Kidney epithelial cell (primary cell): ENCODE results near the gene CDHR2. TPM values are rescaled to one million over a fixed set of nuclear protein-coding genes. Genes with fewer than 3 reads are reported as not detected.
"Not testable (repeated sequence)": the region's sequence is repeated elsewhere in the genome, so short reads cannot be mapped to it uniquely, and the experiment has no call there.

Source experiments
- DNase-seq: peaks from one replicate; pipeline ENCODE4 v3.0.0-alpha.2; 2010; ENCODE audit warnings: low read depth
- H3K27me3 ChIP-seq: 2 replicates; pipeline ENCODE4 v1.6.0; 2011; ENCODE audit warnings: low read length; ENCODE audit not compliant: control insufficient read depth, insufficient read depth
- H3K36me3 ChIP-seq: 2 replicates; pipeline ENCODE4 v1.5.1; 2011; ENCODE audit warnings: low read length; ENCODE audit not compliant: control insufficient read depth, insufficient read depth
- H3K4me3 ChIP-seq: 2 replicates; pipeline ENCODE4 v1.5.1; 2011; ENCODE audit warnings: low read depth, mild to moderate bottlenecking, control low read depth, low read length
- total RNA-seq: library from RNA; depleted of rRNA; stranded (reverse); fragments of >200 nt; gene quantifications from 2 replicates; pipeline ENCODE4 v1.2.3, GENCODE V29; 2015
- TF ChIP-seq, protein P1 (sequence below): IDR thresholded peaks from 2 replicates; pipeline ENCODE4 v1.5.1; 2011; ENCODE audit warnings: mild to moderate bottlenecking, moderate library complexity, low read length, control low read depth, inconsistent platforms; ENCODE audit not compliant: insufficient read depth, poor library complexity, severe bottlenecking

Gene CDHR2
- total RNA-seq, 1 donor from 2014 or later, result 0.08 TPM

DNA sequence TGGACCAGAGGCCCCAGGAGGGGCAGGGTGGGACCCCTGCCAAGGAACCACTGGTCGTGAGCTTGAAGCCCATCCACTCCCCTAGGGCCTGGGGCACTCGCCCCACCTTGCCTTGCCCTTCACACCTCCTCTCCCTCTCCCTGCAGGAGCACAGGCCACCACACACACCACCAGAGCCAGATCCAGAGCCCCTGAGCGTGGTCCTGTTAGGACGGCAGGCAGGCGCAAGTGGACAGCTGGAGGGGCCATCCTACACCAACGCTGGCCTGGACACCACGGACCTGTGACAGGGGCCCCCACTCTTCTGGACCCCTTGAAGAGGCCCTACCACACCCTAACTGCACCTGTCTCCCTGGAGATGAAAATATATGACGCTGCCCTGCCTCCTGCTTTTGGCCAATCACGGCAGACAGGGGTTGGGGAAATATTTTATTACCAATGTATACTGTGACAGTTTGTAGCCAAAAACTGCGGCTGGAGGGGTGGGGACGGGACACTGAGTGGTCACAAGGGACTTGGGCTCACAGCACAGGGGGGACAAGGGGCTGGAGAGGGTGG lies 46.3 kb downstream of the CDHR2 start:
- TF ChIP-seq, protein P1, sequence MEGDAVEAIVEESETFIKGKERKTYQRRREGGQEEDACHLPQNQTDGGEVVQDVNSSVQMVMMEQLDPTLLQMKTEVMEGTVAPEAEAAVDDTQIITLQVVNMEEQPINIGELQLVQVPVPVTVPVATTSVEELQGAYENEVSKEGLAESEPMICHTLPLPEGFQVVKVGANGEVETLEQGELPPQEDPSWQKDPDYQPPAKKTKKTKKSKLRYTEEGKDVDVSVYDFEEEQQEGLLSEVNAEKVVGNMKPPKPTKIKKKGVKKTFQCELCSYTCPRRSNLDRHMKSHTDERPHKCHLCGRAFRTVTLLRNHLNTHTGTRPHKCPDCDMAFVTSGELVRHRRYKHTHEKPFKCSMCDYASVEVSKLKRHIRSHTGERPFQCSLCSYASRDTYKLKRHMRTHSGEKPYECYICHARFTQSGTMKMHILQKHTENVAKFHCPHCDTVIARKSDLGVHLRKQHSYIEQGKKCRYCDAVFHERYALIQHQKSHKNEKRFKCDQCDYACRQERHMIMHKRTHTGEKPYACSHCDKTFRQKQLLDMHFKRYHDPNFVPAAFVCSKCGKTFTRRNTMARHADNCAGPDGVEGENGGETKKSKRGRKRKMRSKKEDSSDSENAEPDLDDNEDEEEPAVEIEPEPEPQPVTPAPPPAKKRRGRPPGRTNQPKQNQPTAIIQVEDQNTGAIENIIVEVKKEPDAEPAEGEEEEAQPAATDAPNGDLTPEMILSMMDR, result no peak
- Histone ChIP-seq H3K36me3 (no peaks in the 10 kb centered on the region), H3K4me3 (no peak overlapping the region), H3K27me3 (no peaks in the 10 kb centered on the region)
- no peak for DNase-seq

DNA sequence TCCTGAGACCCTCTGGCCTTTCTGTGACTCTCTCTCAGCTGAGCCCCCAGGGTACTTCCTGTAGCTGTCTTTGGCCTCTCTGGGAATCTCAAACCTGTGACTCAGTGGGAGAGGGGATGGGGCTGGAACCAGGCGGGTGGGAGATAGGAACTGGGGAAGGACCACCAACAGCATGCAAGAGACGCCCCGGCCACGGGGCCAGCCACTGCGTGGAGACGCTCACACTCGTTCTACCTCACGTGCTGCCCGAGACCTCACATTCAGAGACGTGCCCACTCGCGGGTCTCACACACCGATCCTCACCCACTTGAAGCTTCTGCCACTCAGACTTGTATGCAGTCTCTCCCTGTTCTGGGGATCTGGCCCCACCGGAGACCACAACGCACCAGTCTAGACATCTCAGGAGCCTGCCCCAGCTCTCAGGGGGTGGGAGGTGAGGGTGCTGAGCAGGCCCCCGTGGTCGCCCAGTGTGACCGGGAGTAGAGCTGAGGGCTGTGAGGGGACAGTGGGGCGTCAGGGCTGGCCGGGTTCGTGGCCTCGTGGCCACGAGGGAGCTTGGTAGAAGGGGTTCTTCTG lies 47.0 kb downstream of the CDHR2 start:
- no peak overlapping the region for H3K4me3 ChIP-seq
- no peaks in the 10 kb centered on the region for H3K27me3 ChIP-seq
- no peaks in the 10 kb centered on the region for H3K36me3 ChIP-seq
- no peak for DNase-seq
- TF ChIP-seq, protein P1, result no peak

DNA sequence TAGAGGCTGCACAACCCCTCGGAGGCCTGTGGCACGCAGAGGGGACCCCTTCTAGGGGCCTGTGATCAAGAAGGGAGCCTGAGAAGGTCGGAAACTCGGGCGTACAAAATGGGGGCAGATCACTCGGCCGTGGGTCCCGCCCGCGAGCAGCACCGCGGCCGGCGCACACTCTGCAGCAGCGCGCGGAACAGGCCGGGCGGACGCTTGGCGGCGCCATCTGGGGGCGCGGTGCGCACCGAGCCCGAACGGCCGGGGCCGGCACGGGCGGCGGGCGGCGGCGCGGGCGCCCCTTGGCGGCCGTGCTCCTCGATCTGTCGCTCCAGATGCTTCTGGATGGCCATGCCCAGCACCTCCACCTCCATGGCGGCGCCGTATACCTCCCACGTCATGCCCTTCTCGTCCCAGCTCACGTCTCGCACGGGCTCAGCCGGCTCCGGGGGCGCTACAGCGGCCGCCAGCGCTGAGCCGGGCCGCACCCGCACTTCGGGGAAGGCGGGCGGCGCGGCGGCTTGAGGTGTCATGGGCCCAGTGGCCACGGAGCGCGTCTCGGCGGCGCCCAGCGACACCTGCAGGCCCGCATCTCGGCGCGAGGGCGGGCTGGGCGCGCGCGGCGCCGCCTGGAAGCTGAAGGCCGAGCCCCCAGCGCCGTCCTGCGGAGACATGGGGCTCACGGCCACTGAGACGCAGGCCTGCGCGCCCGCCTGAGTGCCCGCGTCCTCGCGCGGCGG lies 47.7 kb downstream of the CDHR2 start:
- no peaks in the 10 kb centered on the region for H3K36me3 ChIP-seq
- H3K27me3 ChIP-seq, result no peaks in the 10 kb centered on the region
- H3K4me3 ChIP-seq, result no peak overlapping the region
- DNase-seq, result no peak
- TF ChIP-seq, protein P1, result no peak

DNA sequence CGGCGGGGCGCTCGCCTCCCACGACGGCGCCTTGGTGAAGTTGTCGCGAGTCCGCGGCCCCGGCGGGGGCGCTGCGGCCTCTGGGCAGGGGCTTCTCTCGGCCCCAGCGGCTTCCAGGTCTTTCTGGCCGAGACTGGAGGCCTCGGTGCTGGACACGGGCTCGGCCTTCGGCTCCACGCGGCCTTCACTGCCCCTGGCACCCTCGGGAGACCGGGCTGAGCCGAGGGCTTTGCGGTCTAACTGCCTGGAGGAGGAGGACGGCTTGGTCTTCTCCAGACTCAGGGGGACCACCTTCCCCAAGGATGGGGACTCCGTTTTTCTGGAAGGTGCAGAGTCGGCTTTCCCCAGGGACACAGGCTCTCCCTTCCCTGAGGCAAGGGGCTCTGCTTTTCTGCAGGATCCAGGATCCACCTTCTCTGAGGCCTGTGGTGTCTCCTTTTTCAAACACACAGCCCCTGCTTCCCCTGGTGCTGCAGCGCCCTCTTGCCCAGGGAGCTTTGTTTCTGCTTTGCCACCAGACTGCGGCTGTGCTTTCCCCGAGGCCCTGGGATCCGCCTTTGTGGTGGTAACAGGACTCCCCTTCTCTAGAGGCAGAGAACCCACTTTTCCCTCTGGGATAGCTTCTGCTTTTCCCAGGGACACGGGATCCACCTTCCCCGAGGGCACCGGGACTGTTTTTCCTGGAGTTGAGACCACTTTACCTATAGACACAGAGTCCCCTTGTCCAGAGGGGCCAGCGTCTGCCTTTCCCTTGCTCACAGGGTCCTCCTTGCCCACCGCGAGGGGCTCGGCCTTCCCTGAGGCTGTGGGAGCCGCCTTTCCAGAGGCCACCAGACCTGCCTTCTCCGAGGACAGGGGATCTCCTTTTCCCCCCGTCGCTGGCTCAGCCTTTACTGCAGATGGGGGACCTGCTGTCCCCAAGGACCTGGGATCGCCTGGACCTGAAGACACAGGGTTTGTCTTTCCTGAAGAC lies 48.6 kb downstream of the CDHR2 start:
- Histone ChIP-seq H3K36me3 (no peaks in the 10 kb centered on the region), H3K4me3 (no peak overlapping the region), H3K27me3 (no peaks in the 10 kb centered on the region)
- TF ChIP-seq, protein P1, result no peak
- no peak for DNase-seq

DNA sequence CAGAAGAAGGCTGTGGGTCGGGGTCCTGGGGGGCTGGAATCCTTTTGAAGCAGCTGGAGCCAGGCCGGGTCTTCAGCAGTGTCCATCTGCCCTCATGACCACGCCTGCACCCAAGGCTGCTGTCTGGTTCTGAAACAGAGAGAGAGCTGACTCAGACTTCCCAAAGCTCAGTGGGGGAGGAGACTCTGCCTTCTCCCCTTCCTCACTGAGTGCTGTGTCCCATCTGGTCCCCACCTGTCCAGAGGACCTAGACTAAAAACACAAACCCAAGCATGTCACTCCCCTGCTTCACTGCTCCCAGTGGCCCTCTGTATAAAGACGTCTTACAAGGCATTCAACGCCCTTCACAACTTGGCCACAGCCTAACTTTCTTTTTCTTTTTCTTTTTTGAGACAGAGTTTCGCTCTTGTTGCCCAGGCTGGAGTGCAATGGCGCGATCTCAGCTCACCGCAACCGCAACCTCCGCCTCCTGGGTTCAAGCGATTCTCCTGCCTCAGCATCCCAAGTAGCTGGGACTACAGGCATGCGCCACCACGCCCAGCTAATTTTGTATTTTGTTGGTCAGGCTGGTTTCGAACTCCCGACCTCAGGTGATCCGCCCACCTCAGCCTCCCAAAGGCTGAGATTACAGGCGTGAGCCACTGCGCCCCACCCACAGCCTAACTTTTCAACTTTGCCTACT lies 50.7 kb downstream of the CDHR2 start:
- H3K27me3 ChIP-seq, result not testable (repeated sequence)

More for the DNA sequence above, 50.7 kb downstream of the CDHR2 start:
- not testable (repeated sequence) for H3K36me3 ChIP-seq, H3K4me3 ChIP-seq, DNase-seq
